ENCODE measurements around the gene DLG5. TPM values are rescaled to one million over a fixed set of nuclear protein-coding genes. Genes with fewer than 3 reads are reported as not detected.

Gene DLG5
- total and polyA plus RNA-seq, 10 of the 15 experiments (the other 5 are each of a cell fraction or from before 2014, with no cell fraction given), result 0.18 to 6.6 (median 2.7) TPM

- Histone ChIP-seq H3K9me3 (replicated peaks; ENCODE audit: control insufficient read depth, insufficient read depth, low read length) (no peaks in the 10 kb centered on the region; the same call in 2 of the 3 replicates), H3K4me2 (ENCODE audit: control insufficient read depth, insufficient read depth) (no peak overlapping the region), H2AFZ (ENCODE audit: control insufficient read depth, low read depth, low read length) (no peak overlapping the region), H3K79me2 (ENCODE audit: control insufficient read depth, insufficient read depth, low read length) (no peaks in the 10 kb centered on the region), H3K4me1 (ENCODE audit: control insufficient read depth, insufficient read depth, low read length) (0 out of 2 replicates have a peak, but pooled peaks cover 5% of the 10 kb centered on the region), H4K20me1 (ENCODE audit: control insufficient read depth, insufficient read depth) (no peaks in the 10 kb centered on the region), H3K9ac (ENCODE audit: control insufficient read depth, insufficient read depth, low read length) (no peak overlapping the region), H3K27me3 (replicated peaks in 1 of 2; ENCODE audit: control insufficient read depth in 2 of 2, insufficient read depth in 2 of 2, low read length in 1 of 2) (no peaks in the 10 kb centered on the region), H3K36me3 (ENCODE audit: control insufficient read depth in 2 of 2, insufficient read depth in 2 of 2, low read length in 1 of 2) (no peaks in the 10 kb centered on the region; a peak in 1 of 4 replicates), H3K4me3 (no peak overlapping the region), H3K27ac (ENCODE audit: control insufficient read depth, insufficient read depth) (no peak overlapping the region)
- no peak for TF ChIP-seq ZNF384 (IDR thresholded peaks at IDR 0.05; ENCODE audit: borderline replicate concordance, low read depth, low read length)
- no peak for ATAC-seq
- ChIA-PET CTCF (interaction anchor here (1.4 kb wide), 1 partner anchor 121 kb away, joined by 5 read pairs; no protein-coding TSS in a partner anchor), SMC1A (ENCODE audit: uncharacterized antibody, unreplicated experiment) (no interaction called here), POLR2A (no interaction called here), RAD21 (ENCODE audit: unreplicated experiment) (no interaction called here)
- intact Hi-C loops (cut with micrococcal nuclease; ENCODE audit: unreplicated experiment) (no loop called here), in situ Hi-C loops (cut with MboI) (no loop called here)
- no peak for FAIRE-seq
- no TSS peak for BruUV-seq (replicated peaks)
- no peak for DNase-seq (ENCODE audit: low read depth, low spot score)
- 48% methylated on average over 8 of the region's 8 CpGs for WGBS (ENCODE audit: insufficient coverage, insufficient replicate concordance, low lambda C conversion rate, missing lambda C conversion rate)
These were observed 41.1 kb upstream of the DLG5 start for GRCh38 chr10:77967611-77968022.

- no peak overlapping the region for H2AFZ ChIP-seq (ENCODE audit: control insufficient read depth, low read depth, low read length)
- ATAC-seq, result no peak
- no peaks in the 10 kb centered on the region for H4K20me1 ChIP-seq (ENCODE audit: control insufficient read depth, insufficient read depth)
- POLR2A ChIA-PET, result no interaction called here
- no TSS peak for BruUV-seq (replicated peaks)
- no peak overlapping the region for H3K4me3 ChIP-seq
- RAD21 ChIA-PET (ENCODE audit: unreplicated experiment), result no interaction called here
- no peaks in the 10 kb centered on the region for H3K27me3 ChIP-seq (replicated peaks in 1 of 2; ENCODE audit: control insufficient read depth in 2 of 2, insufficient read depth in 2 of 2, low read length in 1 of 2)
- DNase-seq (ENCODE audit: low read depth, low spot score), result no peak
- H3K36me3 ChIP-seq (ENCODE audit: control insufficient read depth in 2 of 2, insufficient read depth in 2 of 2, low read length in 1 of 2), result no peaks in the 10 kb centered on the region
- WGBS (ENCODE audit: insufficient coverage, insufficient replicate concordance, low lambda C conversion rate, missing lambda C conversion rate), result 68% methylated on average over 5 of the region's 5 CpGs
- TF ChIP-seq BCL3 (IDR thresholded peaks at IDR 0.05; ENCODE audit: borderline replicate concordance, insufficient read depth, low read depth, low read length, poor library complexity, severe bottlenecking) (peak; percentile 45), ZNF687 (IDR thresholded peaks at IDR 0.05) (no peak)
- no peaks in the 10 kb centered on the region for H3K79me2 ChIP-seq (ENCODE audit: control insufficient read depth, insufficient read depth, low read length)
- no peak overlapping the region for H3K4me2 ChIP-seq (ENCODE audit: control insufficient read depth, insufficient read depth)
- H3K9ac ChIP-seq (ENCODE audit: control insufficient read depth, insufficient read depth, low read length), result no peak overlapping the region
- H3K9me3 ChIP-seq (replicated peaks; ENCODE audit: control insufficient read depth, insufficient read depth, low read length), result no peaks in the 10 kb centered on the region; the same call in 2 of the 3 replicates
- in situ Hi-C loops (cut with MboI), result no loop called here
- CTCF ChIA-PET, result no interaction called here
- intact Hi-C loops (cut with micrococcal nuclease; ENCODE audit: unreplicated experiment), result no loop called here
- SMC1A ChIA-PET (ENCODE audit: uncharacterized antibody, unreplicated experiment), result no interaction called here
- no peaks in the 10 kb centered on the region for H3K4me1 ChIP-seq (ENCODE audit: control insufficient read depth, insufficient read depth, low read length)
- no peak overlapping the region for H3K27ac ChIP-seq (ENCODE audit: control insufficient read depth, insufficient read depth)
- FAIRE-seq, result no peak
These were observed 38.7 kb upstream of the DLG5 start for GRCh38 chr10:77965294-77965693.
